GM11168 (cell line): ENCODE results near the gene VANGL1.

Experiments used
- in situ Hi-C: fragments of 300-500 bp; cut with MboI; formaldehyde crosslinking; loops from one replicate; pipeline ENCODE4 v1.12.0; 2022; ENCODE audit warnings: low sequenced_read_pairs; ENCODE audit not compliant: unreplicated experiment

Gene VANGL1

GRCh38 chr1:115642168-115643072, 650 bp downstream of the VANGL1 start:
- in situ Hi-C loops, result no loop called here

- in situ Hi-C loops, result no loop called here
Measured at GRCh38 chr1:115643225-115643624, 1.5 kb downstream of the VANGL1 start.

GRCh38 chr1:115643666-115644065, 1.9 kb downstream of the VANGL1 start:
- in situ Hi-C loops, result no loop called here

- in situ Hi-C loops, result no loop called here
Measured at GRCh38 chr1:115644109-115644508, 2.3 kb downstream of the VANGL1 start.

DNA sequence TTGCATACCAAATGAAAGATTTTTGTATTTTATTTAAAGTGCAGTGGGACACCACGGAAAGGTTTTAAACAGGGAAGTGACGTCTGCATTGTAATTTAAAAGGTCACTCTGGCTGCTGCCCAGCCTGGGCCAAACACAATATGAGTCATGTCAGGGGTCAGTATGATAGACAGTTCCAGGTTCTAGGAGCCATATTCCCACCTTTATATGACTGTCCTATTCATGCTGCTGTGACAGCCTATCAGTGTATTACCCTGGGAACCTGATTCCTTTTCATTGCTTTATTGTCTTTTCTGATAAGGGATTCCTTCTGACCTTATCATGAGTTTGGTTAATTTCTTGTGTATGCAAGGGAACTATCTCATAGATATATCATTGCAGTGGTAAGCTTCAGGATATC, 5.3 kb downstream of the VANGL1 start:
- in situ Hi-C loops, result loop anchor here (5.0 kb wide), 1 partner anchor 60 kb away; no protein-coding TSS in a partner anchor

DNA sequence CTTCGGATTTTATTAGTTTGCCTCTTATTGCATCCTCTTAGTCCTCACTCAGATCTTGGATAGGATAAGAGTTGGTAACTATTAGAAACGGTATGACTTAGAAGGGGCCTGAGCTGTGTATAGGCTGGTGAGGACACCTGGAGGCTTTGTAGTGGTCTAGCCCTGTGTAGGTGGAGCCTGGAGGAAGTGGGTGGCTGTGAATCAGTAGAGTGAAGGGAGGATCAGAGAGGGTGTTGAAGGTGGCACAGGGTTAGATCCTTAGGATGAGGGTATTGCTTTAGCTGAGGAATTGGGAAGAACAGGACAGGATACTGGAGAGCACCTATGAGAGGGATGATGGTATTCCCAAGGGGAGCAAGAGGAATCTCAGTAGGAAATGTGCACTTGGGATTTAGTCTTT, 5.7 kb downstream of the VANGL1 start:
- in situ Hi-C loops, result loop anchor here (5.0 kb wide), 1 partner anchor 60 kb away; no protein-coding TSS in a partner anchor

DNA sequence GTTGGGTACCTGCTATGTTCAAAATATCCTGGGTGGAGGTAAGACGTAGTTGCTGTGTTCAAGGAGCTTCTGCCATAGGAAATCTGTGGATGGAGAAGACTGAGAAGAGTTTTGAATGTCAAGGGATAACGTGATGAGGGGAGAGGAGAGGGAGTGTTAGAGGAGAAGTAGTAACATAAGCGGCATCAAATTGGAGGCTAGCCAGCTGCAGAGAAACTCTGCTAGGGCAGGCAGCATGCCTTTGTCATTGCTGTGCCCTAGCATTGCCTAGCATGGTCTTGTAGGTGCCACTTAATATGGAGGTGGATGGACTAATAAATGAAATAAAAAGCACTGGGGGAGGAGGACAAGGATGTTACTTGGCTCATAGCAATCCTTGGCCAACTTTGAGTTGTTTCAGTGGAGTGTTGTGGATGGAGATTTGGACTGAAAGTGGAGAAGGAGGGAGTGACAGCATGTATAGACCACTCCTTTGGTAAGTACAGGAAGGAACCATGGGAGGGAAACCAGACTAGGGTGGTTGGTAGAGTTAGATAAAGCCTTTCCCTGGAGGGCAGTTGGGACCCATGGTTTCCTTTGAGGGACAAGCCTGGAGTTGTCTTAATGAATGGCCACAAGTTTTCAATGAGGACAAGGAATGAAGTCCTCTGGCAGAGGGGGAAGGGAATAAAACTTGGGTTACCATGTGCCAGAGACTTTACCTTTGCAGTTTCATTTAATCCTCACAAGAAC, 6.3 kb downstream of the VANGL1 start:
- in situ Hi-C loops, result loop anchor here (5.0 kb wide), 1 partner anchor 59 kb away; no protein-coding TSS in a partner anchor

GRCh38 chr1:115648717-115649691, 7.2 kb downstream of the VANGL1 start:
- in situ Hi-C loops, result loop anchor here (5.0 kb wide), 1 partner anchor 58 kb away; no protein-coding TSS in a partner anchor

DNA sequence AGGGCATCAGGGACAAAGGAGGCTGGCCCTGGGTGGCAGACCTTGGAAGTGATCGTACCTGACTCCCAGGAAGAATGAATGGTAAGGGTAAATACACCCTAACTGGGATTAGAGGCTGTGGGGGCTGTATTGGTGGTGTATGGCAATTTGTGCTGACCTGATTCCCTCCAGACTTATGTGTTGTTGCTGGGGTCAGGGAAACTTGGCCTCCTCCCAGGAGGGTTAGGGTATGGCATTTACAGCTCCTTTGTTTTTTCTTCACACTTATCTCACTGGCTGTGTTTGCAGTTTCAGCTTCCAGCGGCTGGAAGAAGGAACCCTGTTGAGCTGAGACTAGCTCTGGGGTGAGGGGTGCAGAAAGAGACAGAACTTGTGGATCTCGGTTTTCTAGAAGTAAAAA, 8.2 kb downstream of the VANGL1 start:
- in situ Hi-C loops, result loop anchor here (5.0 kb wide), 1 partner anchor 57 kb away; no protein-coding TSS in a partner anchor

- in situ Hi-C loops, result no loop called here
Measured at GRCh38 chr1:115650961-115651360, 9.2 kb downstream of the VANGL1 start.

- in situ Hi-C loops, result no loop called here
Measured at GRCh38 chr1:115651391-115651790, 9.6 kb downstream of the VANGL1 start.

DNA sequence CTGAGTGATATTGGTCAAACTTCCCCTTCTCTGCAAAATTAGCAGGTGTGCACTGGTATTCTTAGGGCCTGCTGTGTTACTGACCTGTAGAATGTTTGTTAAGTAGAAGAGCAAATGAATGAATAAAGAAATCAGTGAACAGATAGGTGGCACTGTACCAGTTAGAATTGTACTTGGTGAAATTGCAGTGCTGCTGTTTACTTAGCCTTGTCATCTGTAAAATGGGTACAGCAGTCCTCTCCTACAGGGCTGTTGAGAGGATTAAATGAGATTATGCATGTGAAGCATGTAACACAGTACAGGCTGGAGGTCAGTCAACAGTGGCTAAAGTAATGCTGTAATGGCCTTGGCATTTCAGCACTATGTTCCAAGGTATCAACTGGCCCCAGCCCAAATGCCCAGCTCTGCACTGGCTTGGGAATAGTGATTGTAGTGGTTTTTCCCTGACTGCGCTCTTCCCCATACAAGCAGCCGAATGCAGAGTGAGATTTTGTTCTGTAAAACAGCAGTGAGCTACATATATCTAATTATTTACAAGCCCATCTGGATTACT, 10.5 kb downstream of the VANGL1 start:
- in situ Hi-C loops, result no loop called here

DNA sequence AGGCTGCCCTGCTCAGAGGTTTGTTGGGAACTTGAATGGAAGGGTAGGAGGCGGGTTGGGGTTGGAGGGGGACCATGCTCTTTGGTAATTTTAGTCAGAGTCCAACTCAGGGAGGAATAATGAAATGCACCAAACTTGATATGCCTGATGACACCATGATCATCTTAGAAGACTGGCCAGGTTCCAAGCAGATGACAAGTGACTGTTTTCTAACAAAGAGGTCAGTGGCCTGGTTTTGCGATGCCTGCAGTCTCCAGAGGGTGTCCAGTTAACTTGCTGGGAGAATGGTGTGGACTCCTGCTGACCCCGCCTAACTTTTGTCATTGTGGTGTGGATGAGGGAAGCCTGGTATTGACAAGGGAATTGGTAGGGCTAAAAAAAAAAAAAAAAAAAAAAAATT, 12.4 kb downstream of the VANGL1 start:
- in situ Hi-C loops, result no loop called here

DNA sequence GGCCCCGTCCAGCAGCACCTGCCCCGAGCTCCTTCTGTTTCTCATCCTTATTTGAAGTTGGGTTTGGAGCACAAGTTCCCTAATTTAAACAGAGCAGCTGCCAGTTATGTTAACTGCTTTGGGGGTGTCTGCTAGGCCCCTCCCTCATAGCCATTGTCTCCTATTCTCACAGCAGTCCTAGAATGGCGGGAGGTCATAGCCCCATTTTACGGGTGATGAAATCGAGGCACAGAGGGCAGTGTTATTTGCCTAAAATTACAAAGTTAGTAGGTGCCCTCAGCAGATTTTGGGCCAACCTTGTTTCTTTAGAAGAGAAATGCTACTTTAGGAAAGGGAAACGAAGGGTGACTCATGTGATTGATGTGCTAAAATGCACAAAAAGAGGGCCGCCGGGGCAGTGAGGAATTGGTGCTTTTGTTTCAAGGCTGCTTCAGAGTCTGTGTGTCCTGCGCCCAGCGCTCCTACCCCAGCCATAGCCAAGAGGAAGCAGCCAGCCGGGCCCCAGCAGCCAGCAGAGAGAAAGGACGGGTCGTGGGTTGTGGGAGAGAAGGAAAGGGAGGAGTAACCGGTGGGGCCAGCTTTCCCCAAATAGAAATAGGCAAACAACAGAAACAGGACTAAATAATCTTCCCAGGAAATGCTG, 13.0 kb downstream of the VANGL1 start:
- in situ Hi-C loops, result no loop called here

- in situ Hi-C loops, result no loop called here
Measured at GRCh38 chr1:115655306-115655663, 13.5 kb downstream of the VANGL1 start.

GRCh38 chr1:115655916-115656315, 14.1 kb downstream of the VANGL1 start:
- in situ Hi-C loops, result no loop called here

DNA sequence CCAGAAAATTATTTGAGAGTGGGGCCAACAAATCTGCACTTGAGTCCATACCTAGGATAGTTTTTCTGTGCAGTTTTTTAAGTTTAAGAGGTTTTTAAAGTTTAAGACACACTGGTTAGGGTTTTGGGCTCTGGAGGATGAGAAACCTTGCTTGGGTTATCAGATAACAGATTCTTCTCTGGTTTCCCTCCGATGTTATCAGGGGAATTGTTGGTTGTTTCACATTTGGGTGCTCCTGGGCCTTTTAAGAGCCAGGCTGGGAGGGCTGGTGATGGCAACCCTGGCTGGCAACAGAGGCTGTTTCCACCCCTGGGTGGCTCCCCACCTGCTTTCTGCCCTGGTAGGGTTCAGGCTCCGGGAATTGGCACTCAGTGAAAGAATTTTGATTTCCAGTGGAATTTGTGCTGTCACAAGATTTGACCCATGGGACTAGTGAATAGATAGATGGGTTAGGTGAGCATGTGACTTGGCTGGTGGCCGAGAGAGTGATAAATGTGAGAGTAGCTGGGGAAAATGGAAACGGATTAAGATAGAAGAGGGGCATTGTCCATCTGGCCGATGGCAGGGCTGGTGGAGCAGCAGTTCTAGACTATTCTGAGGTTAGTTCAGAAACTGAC, 14.8 kb downstream of the VANGL1 start:
- in situ Hi-C loops, result no loop called here

DNA sequence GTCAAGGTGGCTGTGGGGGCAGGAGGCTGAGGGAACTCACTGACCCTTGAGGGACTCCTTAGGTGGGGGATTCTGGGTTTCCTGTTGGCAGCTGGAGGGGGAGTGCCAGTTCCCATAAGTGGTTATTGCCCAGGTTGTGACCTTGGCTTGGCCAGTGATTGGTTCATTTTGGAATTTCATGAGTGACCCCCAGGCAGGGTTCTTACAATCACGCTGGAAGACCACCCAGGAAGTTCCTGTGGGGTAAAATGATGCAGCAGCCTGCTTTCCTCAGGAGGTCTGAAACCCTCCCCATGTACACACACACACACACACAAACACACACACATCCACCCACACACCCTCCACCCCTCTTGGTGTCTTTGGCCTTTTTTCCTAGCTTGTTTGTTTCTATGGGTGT, 16.9 kb downstream of the VANGL1 start:
- in situ Hi-C loops, result no loop called here

GRCh38 chr1:115660151-115660550, 18.4 kb downstream of the VANGL1 start:
- in situ Hi-C loops, result no loop called here
